Measurements from ENCODE around the gene TMEM97. TPM values are rescaled to one million over a fixed set of nuclear protein-coding genes. Genes with fewer than 3 reads are reported as not detected.

TMEM97 gene
- total RNA-seq, 1 experiment from 2014 or later: 55.6 TPM

DNA sequence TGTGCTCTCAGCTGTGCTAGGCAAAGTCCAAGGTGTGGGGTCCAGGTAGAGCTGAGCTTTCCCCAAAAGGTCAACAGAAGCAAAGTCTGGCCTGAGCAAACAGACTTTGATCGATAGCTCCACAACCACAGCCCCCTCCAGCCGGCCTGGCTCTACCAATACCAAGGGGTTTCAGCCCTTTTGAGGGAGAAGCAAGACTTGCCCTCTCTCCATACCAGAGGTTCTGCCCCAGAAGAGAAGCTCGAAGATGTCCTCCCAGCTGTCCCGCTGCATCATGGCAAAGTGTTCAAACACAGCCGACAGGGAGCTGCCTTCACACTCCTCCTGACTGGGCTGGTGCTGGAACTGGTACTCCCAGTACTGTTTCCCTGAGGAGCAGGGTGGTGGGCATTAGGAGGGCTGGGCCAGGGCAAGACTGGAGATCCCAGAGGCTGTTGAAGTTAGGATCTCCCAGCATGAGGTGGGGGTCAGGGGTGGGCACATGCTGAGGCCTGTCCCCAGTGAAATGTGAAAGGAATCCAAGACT lies 49.4 kb downstream of the TMEM97 start:
- no TSS peak for BruUV-seq (replicated peaks)
- Histone ChIP-seq H3K27me3 (ENCODE audit: insufficient read depth, low read length) (no peaks in the 10 kb centered on the region), H3K4me2 (ENCODE audit: low read length) (no peak overlapping the region), H3K27ac (ENCODE audit: low read depth, low read length) (no peak overlapping the region), H3K79me2 (ENCODE audit: insufficient read depth, low read length) (no peaks in the 10 kb centered on the region), H3K9ac (ENCODE audit: low read length) (no peak overlapping the region), H3K4me1 (ENCODE audit: control insufficient read depth in 1 of 2, insufficient read depth in 2 of 2, low read length in 2 of 2) (peaks cover 11 to 20% of the 10 kb centered on the region in 2 experiments; a peak in 3 of 4 replicates), H2AFZ (ENCODE audit: low read depth, low read length, poor library complexity, severe bottlenecking) (no peak overlapping the region), H3K9me2 (ENCODE audit: insufficient read depth) (no peaks in the 10 kb centered on the region), H3K9me3 (ENCODE audit: control insufficient read depth in 1 of 2, insufficient read depth in 1 of 2, low read depth in 1 of 2, low read length in 2 of 2) (no peaks in the 10 kb centered on the region), H3K4me3 (replicated peaks in 1 of 2; ENCODE audit: low read depth in 1 of 2, low read length in 2 of 2) (no peak overlapping the region), H3K36me3 (ENCODE audit: control insufficient read depth in 1 of 2, insufficient read depth in 2 of 2, low read length in 2 of 2) (no peaks in the 10 kb centered on the region), H4K20me1 (ENCODE audit: insufficient read depth) (no peaks in the 10 kb centered on the region)
- DNase-seq (ENCODE audit: low read depth, low spot score) (no peak), ATAC-seq (no peak)
- TF ChIP-seq ELF1 (IDR thresholded peaks at IDR 0.05; ENCODE audit: borderline replicate concordance, low read depth): no peak
- TF ChIP-seq JUND (IDR thresholded peaks at IDR 0.05): no peak
- TF ChIP-seq CBX3 (IDR thresholded peaks at IDR 0.05; ENCODE audit: low read depth): no peak
- no peak for TF ChIP-seq EGR1 (IDR thresholded peaks at IDR 0.05; ENCODE audit: low read depth)
- TF ChIP-seq SRF (IDR thresholded peaks at IDR 0.05; ENCODE audit: low read depth): no peak
- no peak for TF ChIP-seq POLR2AphosphoS5 (IDR thresholded peaks at IDR 0.05; ENCODE audit: low read depth, low read length)
- no peak for TF ChIP-seq EZH2 (IDR thresholded peaks at IDR 0.05)
- TF ChIP-seq, protein P1, sequence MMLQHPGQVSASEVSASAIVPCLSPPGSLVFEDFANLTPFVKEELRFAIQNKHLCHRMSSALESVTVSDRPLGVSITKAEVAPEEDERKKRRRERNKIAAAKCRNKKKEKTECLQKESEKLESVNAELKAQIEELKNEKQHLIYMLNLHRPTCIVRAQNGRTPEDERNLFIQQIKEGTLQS (IDR thresholded peaks at IDR 0.05): no peak
- intact Hi-C loops (cut with micrococcal nuclease): no loop called here
- CTCF ChIA-PET: no interaction called here
- POLR2A ChIA-PET: interaction anchor here (1.0 kb wide), 1 partner anchor 11 kb away, joined by 3 read pairs; the partner anchor contains the start of gene POLDIP2
- RAD21 ChIA-PET (ENCODE audit: low non-redundant PET in 1 of 2, low total read pairs in 2 of 2, uncharacterized antibody in 2 of 2, unreplicated experiment in 2 of 2): no interaction called here

DNA sequence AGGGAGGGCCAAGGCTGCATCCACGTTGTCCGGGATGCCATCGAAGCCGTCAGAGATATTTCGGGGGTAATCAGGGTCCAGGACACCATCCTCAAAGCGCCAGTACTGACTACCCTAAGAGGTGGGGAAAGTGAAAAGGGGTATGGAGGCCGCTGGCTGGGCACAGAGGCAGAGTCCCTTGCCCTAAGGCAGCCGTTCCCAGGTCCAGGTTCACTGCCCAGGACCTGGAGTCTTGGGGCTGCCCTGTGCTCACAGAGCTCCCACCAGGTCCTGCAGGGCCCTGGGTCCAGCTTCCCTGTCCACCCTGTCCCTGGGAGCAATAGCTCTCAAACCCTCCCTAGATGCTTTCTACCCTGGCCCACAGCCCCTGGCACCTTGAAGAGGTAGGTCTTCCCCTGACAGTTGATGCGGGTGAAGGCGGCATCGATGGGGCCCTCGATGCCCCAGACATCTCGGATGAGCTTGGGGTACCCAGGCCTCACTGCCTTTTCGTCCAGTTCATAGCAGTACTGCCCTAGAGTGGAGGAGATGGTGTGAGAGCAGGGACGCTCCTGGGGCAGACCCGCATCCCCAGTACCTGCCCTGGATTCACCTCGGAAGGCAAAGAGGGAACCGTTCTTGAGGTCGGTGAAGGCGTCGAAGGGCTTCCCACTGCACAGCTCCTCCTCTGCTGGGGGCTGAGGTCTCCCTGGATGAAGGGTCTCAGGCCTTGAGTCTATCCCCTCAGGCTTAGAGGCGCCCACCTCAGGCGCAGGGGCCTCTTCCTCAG lies 50.1 kb downstream of the TMEM97 start:
- no TSS peak for BruUV-seq (replicated peaks)
- H3K36me3 ChIP-seq (ENCODE audit: control insufficient read depth in 1 of 2, insufficient read depth in 2 of 2, low read length in 2 of 2): no peaks in the 10 kb centered on the region
- H3K79me2 ChIP-seq (ENCODE audit: insufficient read depth, low read length): no peaks in the 10 kb centered on the region
- no peaks in the 10 kb centered on the region for H3K9me3 ChIP-seq (ENCODE audit: control insufficient read depth in 1 of 2, insufficient read depth in 1 of 2, low read depth in 1 of 2, low read length in 2 of 2)
- H3K4me2 ChIP-seq (ENCODE audit: low read length): no peak overlapping the region
- TF ChIP-seq TCF7L2 (IDR thresholded peaks at IDR 0.05; ENCODE audit: borderline replicate concordance, extremely low read depth, insufficient read depth, insufficient read length) (no peak), FOSL1 (IDR thresholded peaks at IDR 0.05; ENCODE audit: low read depth) (no peak), YY1 (IDR thresholded peaks at IDR 0.05; ENCODE audit: extremely low read depth, insufficient replicate concordance, low read depth, low read length) (no peak), EZH2 (IDR thresholded peaks at IDR 0.05) (no peak), JUND (IDR thresholded peaks at IDR 0.05) (no peak)
- no peak overlapping the region for H3K4me3 ChIP-seq (replicated peaks in 1 of 2; ENCODE audit: low read depth in 1 of 2, low read length in 2 of 2)
- H3K4me1 ChIP-seq (ENCODE audit: control insufficient read depth in 1 of 2, insufficient read depth in 2 of 2, low read length in 2 of 2): peaks cover 11 to 20% of the 10 kb centered on the region in 2 experiments; a peak in 3 of 4 replicates
- no peaks in the 10 kb centered on the region for H3K27me3 ChIP-seq (ENCODE audit: insufficient read depth, low read length)
- ChIA-PET CTCF (no interaction called here), POLR2A (interaction anchor here (1.0 kb wide), 1 partner anchor 11 kb away, joined by 3 read pairs; the partner anchor contains the start of gene POLDIP2), RAD21 (ENCODE audit: low non-redundant PET in 1 of 2, low total read pairs in 2 of 2, uncharacterized antibody in 2 of 2, unreplicated experiment in 2 of 2) (no interaction called here)
- no peak overlapping the region for H3K9ac ChIP-seq (ENCODE audit: low read length)
- no peaks in the 10 kb centered on the region for H3K9me2 ChIP-seq (ENCODE audit: insufficient read depth)
- DNase-seq (ENCODE audit: low read depth, low spot score) (no peak), ATAC-seq (no peak)
- no peak overlapping the region for H2AFZ ChIP-seq (ENCODE audit: low read depth, low read length, poor library complexity, severe bottlenecking)
- no peak overlapping the region for H3K27ac ChIP-seq (ENCODE audit: low read depth, low read length)
- H4K20me1 ChIP-seq (ENCODE audit: insufficient read depth): no peaks in the 10 kb centered on the region
- intact Hi-C loops (cut with micrococcal nuclease): no loop called here
